Activated CD4-positive, alpha-beta T cell treated with anti-CD3 and anti-CD28 coated beads, Interleukin-2, Interleukin-6, amounts not matched to agents 100 ng/mL and 50 ng/mL, durations not matched to agents 16 hours and 8 hours (primary cell): ENCODE data around the gene ADAMTSL5.

Experiments used
- DNase-seq: peaks from one replicate; pipeline ENCODE4 v3.0.0-alpha.2; 2020

The ADAMTSL5 gene

DNA sequence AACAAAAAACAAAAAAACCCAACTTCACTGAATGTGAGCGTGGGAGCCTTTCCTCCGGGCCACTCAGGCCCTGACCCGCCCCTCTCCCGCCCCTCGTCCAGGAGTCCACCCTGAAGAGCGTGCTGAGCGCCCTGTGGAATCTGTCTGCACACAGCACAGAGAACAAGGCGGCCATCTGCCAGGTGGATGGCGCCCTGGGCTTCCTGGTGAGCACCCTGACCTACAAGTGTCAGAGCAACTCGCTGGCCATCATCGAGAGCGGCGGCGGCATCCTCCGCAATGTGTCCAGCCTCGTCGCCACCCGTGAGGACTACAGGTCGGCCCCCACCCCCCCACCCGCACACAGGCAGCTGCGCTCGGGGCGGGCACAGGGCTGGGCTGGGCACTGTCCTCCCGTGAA lies 51.0 kb downstream of the ADAMTSL5 start:
- DNase-seq = no peak

GRCh38 chr19:1460033-1460995 lies 52.5 kb downstream of the ADAMTSL5 start:
- DNase-seq = no peak

DNA sequence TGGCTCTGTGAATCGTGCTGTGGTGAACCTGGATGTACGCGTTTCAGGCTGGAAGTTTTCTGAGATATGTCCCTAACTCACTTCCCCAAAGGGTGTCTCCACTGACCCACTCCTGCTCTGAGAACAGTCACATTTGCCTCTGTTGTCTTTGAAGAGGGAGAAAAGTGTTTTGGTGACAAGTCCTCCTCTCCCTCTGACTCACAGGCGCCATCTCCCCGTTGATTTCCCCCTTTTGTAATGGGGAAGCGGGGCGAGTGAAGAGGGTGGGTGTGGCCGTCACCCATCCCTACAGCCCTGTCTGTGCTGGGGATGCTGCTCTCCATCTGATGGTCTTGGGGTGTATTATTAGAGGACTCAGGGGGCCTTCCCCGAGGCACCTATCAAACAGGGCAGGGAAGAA lies 53.3 kb downstream of the ADAMTSL5 start:
- no peak for DNase-seq

GRCh38 chr19:1457892-1458291 lies 54.9 kb downstream of the ADAMTSL5 start:
- DNase-seq = no peak

DNA sequence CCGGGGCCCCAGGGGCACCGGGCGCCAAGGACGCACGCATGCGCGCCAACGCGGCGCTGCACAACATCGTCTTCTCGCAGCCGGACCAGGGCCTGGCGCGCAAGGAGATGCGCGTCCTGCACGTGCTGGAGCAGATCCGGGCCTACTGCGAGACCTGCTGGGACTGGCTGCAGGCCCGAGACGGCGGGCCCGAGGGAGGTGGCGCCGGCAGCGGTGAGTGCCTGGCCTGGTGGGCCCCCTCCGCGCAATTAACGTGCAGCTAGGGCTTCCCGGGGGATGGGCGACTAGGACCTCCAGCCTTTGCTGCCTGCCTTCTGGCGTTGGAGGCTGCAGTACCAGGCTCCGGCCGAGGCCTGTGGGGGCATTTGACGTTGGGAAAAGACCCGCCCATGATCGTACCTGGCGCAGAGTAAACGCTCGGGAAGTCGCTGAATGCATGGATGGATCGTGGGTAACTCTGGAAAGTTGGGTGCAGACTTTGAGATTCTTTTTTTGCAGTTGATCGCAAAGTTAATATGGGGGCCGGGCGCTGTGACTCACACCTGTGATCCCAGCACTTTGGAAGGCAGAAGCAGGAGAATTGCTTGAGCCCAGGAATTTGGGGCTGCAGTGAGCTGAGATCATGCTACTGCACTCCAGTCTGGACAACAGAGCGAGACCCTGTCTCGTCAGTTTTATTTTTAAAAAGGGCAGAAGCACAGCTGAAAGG lies 55.6 kb downstream of the ADAMTSL5 start:
- no peak for DNase-seq

DNA sequence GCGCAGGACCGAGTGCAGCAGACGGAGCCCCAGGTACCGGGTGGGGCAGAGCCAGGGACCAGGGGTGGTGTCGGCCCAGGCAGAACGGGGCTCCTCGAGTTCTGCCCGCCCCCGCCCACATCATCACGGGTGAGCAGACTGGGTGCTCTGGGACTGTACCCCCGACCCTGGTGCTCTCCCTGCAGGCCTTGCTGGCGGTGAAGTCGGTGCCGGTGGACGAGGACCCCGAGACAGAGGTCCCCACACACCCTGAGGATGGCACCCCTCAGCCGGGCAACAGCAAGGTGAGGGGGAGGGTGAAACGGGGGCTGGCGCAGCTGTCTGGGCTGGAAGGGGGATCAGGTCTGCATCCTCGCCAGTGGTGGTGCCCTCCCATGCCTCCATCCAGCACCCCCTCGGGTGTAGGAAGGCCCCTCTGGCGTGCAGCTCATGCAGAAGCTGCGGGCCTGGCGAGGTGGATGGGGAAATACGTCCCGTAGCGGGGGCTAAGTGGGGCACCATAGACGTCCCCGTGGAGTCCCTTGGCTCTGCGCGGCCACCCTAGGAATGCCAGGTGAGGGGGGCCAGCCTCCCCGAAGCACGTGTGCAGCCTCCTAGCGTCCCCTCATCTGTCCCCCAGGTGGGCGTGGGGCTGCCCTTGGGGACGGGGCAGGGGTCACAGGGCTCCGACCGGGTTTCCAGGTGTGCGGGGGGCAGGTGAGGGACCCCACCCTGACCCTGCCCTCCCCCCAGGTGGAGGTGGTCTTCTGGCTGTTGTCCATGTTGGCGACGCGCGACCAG lies 56.5 kb downstream of the ADAMTSL5 start:
- no peak for DNase-seq

GRCh38 chr19:1455336-1456120 lies 57.3 kb downstream of the ADAMTSL5 start:
- DNase-seq = peak; percentile 77
